GM19193 (cell line): Measurements from ENCODE around the gene GNAI2.

Experiments used
- POLR2A ChIP-seq: IDR thresholded peaks from 4 replicates; pipeline ENCODE4 v1.6.1; 2011; ENCODE audit not compliant: insufficient read depth, insufficient read length; ENCODE audit errors: extremely low read depth

Gene GNAI2

DNA sequence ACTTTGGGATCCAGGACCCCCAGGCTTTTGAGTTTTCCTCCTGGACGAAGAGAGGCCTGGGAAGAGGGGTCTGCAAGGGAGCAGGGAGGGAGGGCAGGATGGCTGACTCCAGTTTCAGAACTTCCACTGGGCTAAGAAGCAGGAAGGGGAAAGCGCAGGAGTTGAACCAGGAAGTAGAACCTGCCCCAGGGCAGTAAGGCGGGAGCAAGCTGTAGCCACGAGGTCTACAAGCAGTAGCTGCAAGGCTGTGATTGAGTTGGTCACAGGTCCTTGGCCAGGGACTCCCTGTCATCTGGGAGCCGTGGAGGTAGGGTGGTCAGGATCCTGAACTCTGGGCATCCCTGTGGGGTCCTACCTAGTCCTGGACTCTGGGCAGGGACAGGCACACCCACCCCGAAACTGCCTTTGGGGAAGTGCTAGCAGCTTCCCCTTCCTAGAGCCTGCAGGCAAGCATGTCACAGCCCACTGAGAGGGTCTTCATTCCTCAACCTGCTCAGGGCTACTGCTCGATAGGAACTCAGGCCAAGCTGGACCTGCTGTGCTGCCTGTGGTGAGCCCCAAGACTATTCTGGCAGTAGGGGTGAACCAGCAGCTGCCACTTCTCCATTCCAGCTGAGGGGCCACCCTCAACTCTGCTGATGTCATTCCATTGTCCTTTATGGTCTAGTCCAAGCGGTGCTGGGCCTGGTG, 5.8 kb upstream of the GNAI2 start:
- no peak for TF ChIP-seq POLR2A

GRCh38 chr3:50230794-50231125, 5.2 kb upstream of the GNAI2 start:
- TF ChIP-seq POLR2A = no peak

- no peak for TF ChIP-seq POLR2A
These were observed 4.4 kb upstream of the GNAI2 start for GRCh38 chr3:50231581-50231980.

- TF ChIP-seq POLR2A = no peak
These were observed 3.7 kb upstream of the GNAI2 start for GRCh38 chr3:50232303-50232702.

- TF ChIP-seq POLR2A = no peak
These were observed 2.8 kb upstream of the GNAI2 start for GRCh38 chr3:50233176-50233575.

GRCh38 chr3:50236484-50237132, 604 bp downstream of the GNAI2 start:
- TF ChIP-seq POLR2A = no peak

DNA sequence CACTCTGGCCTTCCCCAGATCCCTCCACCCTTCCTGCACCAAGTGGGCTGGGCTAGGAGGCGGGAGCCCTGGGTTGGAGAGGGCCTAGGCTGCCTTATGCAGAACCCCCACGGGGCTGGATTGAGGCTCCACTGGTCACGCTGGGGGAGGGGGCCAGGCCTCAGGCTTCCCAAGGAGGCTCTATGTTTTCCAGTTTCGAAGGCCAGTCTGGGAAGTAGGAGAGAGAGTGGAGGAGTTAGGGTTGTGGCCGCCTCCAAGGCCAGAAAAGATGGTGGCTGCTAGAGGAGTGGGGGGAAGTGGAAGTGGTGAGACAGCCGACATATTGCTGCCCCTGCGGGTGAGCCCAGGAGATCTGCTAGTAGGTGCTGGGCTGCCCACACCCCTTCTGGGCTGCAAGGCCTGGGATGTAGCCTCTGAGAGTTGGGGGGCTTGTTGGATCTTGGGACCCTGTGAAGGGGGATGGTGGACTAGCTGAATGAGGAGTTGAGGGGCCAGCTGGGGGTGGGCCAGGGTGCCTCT, 1.2 kb downstream of the GNAI2 start:
- TF ChIP-seq POLR2A = no peak

DNA sequence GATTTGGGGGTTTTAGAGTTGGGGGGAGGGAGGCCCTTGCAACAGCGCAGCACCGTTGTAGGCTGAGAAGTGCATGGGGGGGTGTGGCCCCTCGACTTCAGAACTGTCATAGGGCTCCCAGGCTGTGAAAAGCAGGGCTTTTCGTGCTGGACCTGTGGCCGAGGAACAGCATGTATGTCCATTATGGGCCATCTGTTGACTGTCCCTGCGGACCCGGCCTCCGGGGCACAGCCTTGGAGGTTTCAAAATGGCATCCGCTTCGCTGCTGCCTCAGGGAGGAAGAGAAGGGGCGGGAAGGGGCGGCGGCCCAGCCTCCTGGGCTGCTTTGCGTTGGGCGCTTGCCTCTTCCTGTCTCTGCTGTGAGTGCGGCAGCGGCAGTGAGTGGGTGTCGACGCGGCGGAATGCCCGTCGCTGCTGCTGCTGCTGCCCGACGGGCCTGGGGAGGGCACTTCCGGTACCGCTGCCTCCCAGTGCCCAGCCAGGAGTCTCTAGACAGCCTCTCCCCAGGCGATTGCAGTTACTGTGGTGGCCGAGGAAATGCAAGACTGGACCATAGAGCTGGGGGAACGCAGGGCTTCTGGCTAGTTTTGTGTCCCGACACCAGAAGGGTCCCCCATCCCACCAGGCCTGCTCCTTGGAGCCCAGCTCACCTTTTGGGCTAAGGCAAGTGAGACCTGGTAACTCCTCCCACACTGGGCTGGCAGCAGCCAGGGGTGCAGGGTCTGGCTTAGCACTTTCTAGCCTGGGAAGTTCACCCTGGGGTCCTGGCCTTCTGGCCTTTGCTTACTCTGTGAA, 1.9 kb downstream of the GNAI2 start:
- TF ChIP-seq POLR2A = peak; percentile 77

GRCh38 chr3:50238549-50239026, 2.6 kb downstream of the GNAI2 start:
- TF ChIP-seq POLR2A = no peak

GRCh38 chr3:50239649-50240048, 3.6 kb downstream of the GNAI2 start:
- TF ChIP-seq POLR2A = no peak

DNA sequence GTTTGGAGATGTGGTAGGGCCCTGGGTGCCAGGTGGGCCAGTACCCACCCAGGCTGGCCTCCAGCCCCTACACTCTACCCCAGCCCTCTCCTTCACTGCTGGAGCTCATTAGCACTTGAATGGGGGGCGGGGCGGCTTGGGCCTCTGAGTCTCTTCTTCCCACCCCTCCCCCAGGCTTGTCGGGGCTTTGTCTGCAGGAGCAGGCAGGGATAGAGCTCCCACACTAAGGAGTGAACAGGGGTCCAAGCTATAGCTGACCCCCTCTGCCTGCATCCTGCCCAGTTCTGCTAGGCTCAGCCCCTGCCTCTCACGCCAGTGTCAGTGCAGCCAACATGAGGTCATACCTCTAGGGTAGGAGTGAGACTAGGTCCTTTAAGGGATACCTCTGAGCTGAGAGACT, 5.2 kb downstream of the GNAI2 start:
- no peak for TF ChIP-seq POLR2A

- TF ChIP-seq POLR2A = peak; percentile 16
These were observed 5.8 kb downstream of the GNAI2 start for GRCh38 chr3:50241713-50242380.

DNA sequence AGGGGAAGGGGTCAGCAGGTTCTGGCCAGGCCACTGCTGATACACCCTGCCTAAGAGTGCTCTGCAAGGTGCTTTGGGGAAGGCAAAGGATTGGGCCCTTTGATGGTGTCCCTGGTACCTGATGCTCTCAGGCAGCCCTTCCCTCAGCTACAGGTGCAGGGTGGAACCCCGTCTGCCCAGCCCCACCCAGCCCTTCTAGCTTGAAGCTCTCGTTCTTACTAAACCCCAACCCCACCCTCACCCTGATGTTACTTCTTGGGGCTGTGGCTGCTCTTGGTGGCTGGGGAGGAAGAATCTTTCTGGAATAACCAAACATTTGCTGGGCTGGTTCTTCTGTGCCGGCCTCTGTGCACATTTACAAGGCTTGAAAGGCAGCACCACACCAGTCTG, 6.4 kb downstream of the GNAI2 start:
- TF ChIP-seq POLR2A = no peak

DNA sequence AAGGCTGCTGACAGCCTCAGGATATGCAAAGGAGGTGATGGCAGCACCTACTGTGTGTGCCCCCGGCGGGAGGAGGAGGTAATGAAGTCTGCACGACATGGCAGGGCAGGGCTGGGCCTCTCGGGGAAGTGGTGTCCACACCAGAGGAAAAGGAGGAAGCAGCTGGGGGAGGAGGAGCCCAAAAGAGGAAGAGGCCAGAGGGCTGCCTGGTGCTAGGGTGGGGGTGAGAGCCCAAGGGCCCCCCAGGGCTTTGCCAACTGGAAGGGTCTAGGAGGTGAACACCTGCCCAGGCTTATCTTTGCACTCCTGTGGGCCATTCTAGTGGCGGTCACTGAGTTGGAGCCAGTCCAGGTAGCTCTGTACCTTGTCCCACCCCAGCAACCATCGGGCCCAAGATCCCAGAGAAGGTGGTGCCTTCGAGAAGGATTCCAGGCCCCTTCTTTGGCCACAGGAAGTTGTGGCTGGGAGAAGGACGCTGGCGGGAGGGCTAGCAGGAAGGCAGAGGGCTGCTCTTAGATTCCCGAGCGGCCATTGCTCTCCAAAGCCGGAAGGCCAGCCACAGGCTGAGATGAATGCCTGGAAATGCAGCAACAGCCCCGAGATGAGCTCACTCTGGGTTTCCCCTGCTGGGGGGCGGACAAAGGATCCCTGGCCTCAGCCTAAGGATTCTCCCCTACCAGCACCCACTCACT, 7.0 kb downstream of the GNAI2 start:
- TF ChIP-seq POLR2A = no peak
